Mesendoderm (in vitro differentiated cells): ENCODE data around the gene KIF1A.

ENCODE experiments used
- DNase-seq: peaks from one replicate; pipeline ENCODE4 v3.0.0; 2013
- H2AK5ac ChIP-seq: 2 replicates; pipeline ENCODE4 v1.6.1; 2013; ENCODE audit warnings: low read length, inconsistent platforms
- H2BK120ac ChIP-seq: 2 replicates; pipeline ENCODE4 v1.6.1; 2013; ENCODE audit warnings: low read depth, mild to moderate bottlenecking, low read length, moderate library complexity, mixed read lengths
- H2BK15ac ChIP-seq: replicated peaks from 2 replicates; pipeline ENCODE4 v1.6.1; 2013; ENCODE audit warnings: low read depth, mild to moderate bottlenecking, moderate library complexity
- H2BK5ac ChIP-seq: 2 replicates; pipeline ENCODE4 v1.6.1; 2013; ENCODE audit warnings: low read length, inconsistent platforms
- H3K18ac ChIP-seq: 2 replicates; pipeline ENCODE4 v1.6.1; 2013; ENCODE audit warnings: mild to moderate bottlenecking, low read length, mixed read lengths
- H3K23ac ChIP-seq: one replicate; pipeline ENCODE4 v1.6.1; 2013; ENCODE audit warnings: low read length
- H3K27ac ChIP-seq: 2 replicates; pipeline ENCODE4 v1.5.1; 2013; ENCODE audit warnings: low read depth, mild to moderate bottlenecking, inconsistent platforms, low read length, moderate library complexity
- H3K27me3 ChIP-seq: 2 replicates; pipeline ENCODE4 v1.6.1; 2013; ENCODE audit warnings: low read length, control low read depth, mild to moderate bottlenecking, inconsistent platforms; ENCODE audit not compliant: insufficient read depth, poor library complexity
- H3K36me3 ChIP-seq: 2 replicates; pipeline ENCODE4 v1.6.1; 2013; ENCODE audit warnings: low read length, inconsistent platforms; ENCODE audit not compliant: control insufficient read depth, insufficient read depth
- H3K4ac ChIP-seq: one replicate; pipeline ENCODE4 v1.6.1; 2013; ENCODE audit warnings: low read depth, mild to moderate bottlenecking, low read length, moderate library complexity
- H3K4me1 ChIP-seq: 2 replicates; pipeline ENCODE4 v1.6.1; 2013; ENCODE audit warnings: low read depth, low read length, inconsistent platforms; ENCODE audit not compliant: control insufficient read depth
- H3K4me2 ChIP-seq: 2 replicates; pipeline ENCODE4 v1.6.1; 2013; ENCODE audit warnings: low read length
- H3K4me3 ChIP-seq: 2 replicates; pipeline ENCODE4 v1.5.1; 2013; ENCODE audit warnings: mild to moderate bottlenecking, low read length
- H3K56ac ChIP-seq: one replicate; pipeline ENCODE4 v1.6.1; 2013; ENCODE audit warnings: low read length
- H3K79me1 ChIP-seq: 2 replicates; pipeline ENCODE4 v1.6.1; 2013; ENCODE audit warnings: low read length, inconsistent platforms
- H3K79me2 ChIP-seq: 2 replicates; pipeline ENCODE4 v1.6.1; 2013; ENCODE audit warnings: mild to moderate bottlenecking, low read length; ENCODE audit not compliant: control insufficient read depth, insufficient read depth
- H3K9ac ChIP-seq: 2 replicates; pipeline ENCODE4 v1.6.1; 2013; ENCODE audit warnings: low read length, inconsistent platforms
- H4K5ac ChIP-seq: one replicate; pipeline ENCODE4 v1.6.1; 2013; ENCODE audit warnings: low read length
- H4K8ac ChIP-seq: one replicate; pipeline ENCODE4 v1.6.1; 2013; ENCODE audit warnings: low read depth, mild to moderate bottlenecking, control low read depth, low read length, moderate library complexity
- WGBS: extraction: QIAGEN DNeasy Blood & Tissue Kit; methylation state at CpG from one replicate; pipeline ENCODE4 v1.1.7; 2013; ENCODE audit warnings: low lambda C conversion rate, missing lambda C conversion rate; ENCODE audit not compliant: insufficient coverage; ENCODE audit errors: extremely low coverage; 5-methylcytosine and 5-hydroxymethylcytosine counted together

KIF1A gene

GRCh38 chr2:240840435-240841060 lies 20.5 kb upstream of the KIF1A start:
- no peak overlapping the region for H2AK5ac ChIP-seq
- no peak overlapping the region for H3K56ac ChIP-seq
- no peaks in the 10 kb centered on the region for H3K27me3 ChIP-seq
- no peak overlapping the region for H3K4me2 ChIP-seq
- H4K5ac ChIP-seq = no peak overlapping the region
- H3K4me1 ChIP-seq = no peaks in the 10 kb centered on the region
- H3K23ac ChIP-seq = no peak overlapping the region
- no peak overlapping the region for H2BK15ac ChIP-seq
- no peak overlapping the region for H4K8ac ChIP-seq
- H3K79me2 ChIP-seq = no peaks in the 10 kb centered on the region
- no peak overlapping the region for H3K18ac ChIP-seq
- no peak overlapping the region for H3K27ac ChIP-seq
- DNase-seq = peak; percentile 86
- H3K79me1 ChIP-seq = no peaks in the 10 kb centered on the region
- no peaks in the 10 kb centered on the region for H3K36me3 ChIP-seq
- H2BK120ac ChIP-seq = no peak overlapping the region
- H3K4ac ChIP-seq = no peak overlapping the region
- no peak overlapping the region for H3K4me3 ChIP-seq
- no peak overlapping the region for H3K9ac ChIP-seq
- no peak overlapping the region for H2BK5ac ChIP-seq
- no CpG with 5 or more reads among the region's 9 CpGs for WGBS

GRCh38 chr2:240839152-240840143 lies 19.4 kb upstream of the KIF1A start:
- no peak overlapping the region for H3K4me3 ChIP-seq
- H4K8ac ChIP-seq = no peak overlapping the region
- no peaks in the 10 kb centered on the region for H3K79me2 ChIP-seq
- WGBS = no CpG with 5 or more reads among the region's 28 CpGs
- H3K4ac ChIP-seq = no peak overlapping the region
- no peak overlapping the region for H2AK5ac ChIP-seq
- no peak for DNase-seq
- no peak overlapping the region for H4K5ac ChIP-seq
- no peak overlapping the region for H3K18ac ChIP-seq
- H3K4me2 ChIP-seq = no peak overlapping the region
- no peak overlapping the region for H3K9ac ChIP-seq
- no peak overlapping the region for H3K23ac ChIP-seq
- H3K4me1 ChIP-seq = no peaks in the 10 kb centered on the region
- no peak overlapping the region for H2BK5ac ChIP-seq
- H3K56ac ChIP-seq = no peak overlapping the region
- no peak overlapping the region for H3K27ac ChIP-seq
- H2BK15ac ChIP-seq = no peak overlapping the region
- H3K36me3 ChIP-seq = no peaks in the 10 kb centered on the region
- H2BK120ac ChIP-seq = no peak overlapping the region
- H3K27me3 ChIP-seq = no peaks in the 10 kb centered on the region
- no peaks in the 10 kb centered on the region for H3K79me1 ChIP-seq

GRCh38 chr2:240837621-240838020 lies 17.6 kb upstream of the KIF1A start:
- H4K5ac ChIP-seq = no peak overlapping the region
- no peak overlapping the region for H3K23ac ChIP-seq
- H3K27ac ChIP-seq = no peak overlapping the region
- H2BK15ac ChIP-seq = no peak overlapping the region
- H4K8ac ChIP-seq = no peak overlapping the region
- H3K79me1 ChIP-seq = no peaks in the 10 kb centered on the region
- H3K36me3 ChIP-seq = no peaks in the 10 kb centered on the region
- no peak overlapping the region for H2BK5ac ChIP-seq
- H3K4me3 ChIP-seq = no peak overlapping the region
- no peak overlapping the region for H2AK5ac ChIP-seq
- no peaks in the 10 kb centered on the region for H3K4me1 ChIP-seq
- H3K4ac ChIP-seq = no peak overlapping the region
- H3K9ac ChIP-seq = no peak overlapping the region
- H3K79me2 ChIP-seq = no peaks in the 10 kb centered on the region
- no CpG with 5 or more reads among the region's 4 CpGs for WGBS
- H3K4me2 ChIP-seq = no peak overlapping the region
- H3K27me3 ChIP-seq = no peaks in the 10 kb centered on the region
- no peak overlapping the region for H2BK120ac ChIP-seq
- DNase-seq = no peak
- H3K56ac ChIP-seq = no peak overlapping the region
- H3K18ac ChIP-seq = no peak overlapping the region

- Histone ChIP-seq H3K18ac (no peak overlapping the region), H3K4me3 (no peak overlapping the region), H4K8ac (no peak overlapping the region), H3K79me2 (no peaks in the 10 kb centered on the region), H2BK15ac (no peak overlapping the region), H4K5ac (no peak overlapping the region), H3K27me3 (no peaks in the 10 kb centered on the region), H3K79me1 (no peaks in the 10 kb centered on the region), H3K23ac (no peak overlapping the region), H3K4me1 (no peaks in the 10 kb centered on the region), H3K56ac (no peak overlapping the region), H3K36me3 (no peaks in the 10 kb centered on the region), H2BK120ac (no peak overlapping the region), H2BK5ac (no peak overlapping the region), H3K9ac (no peak overlapping the region), H3K4me2 (no peak overlapping the region), H3K27ac (no peak overlapping the region), H3K4ac (no peak overlapping the region), H2AK5ac (no peak overlapping the region)
- WGBS = no CpG with 5 or more reads among the region's 17 CpGs
- no peak for DNase-seq
Measured at GRCh38 chr2:240836781-240837467, 16.9 kb upstream of the KIF1A start.

GRCh38 chr2:240835528-240835927 lies 15.5 kb upstream of the KIF1A start:
- H2BK120ac ChIP-seq = no peak overlapping the region
- H3K4me2 ChIP-seq = no peak overlapping the region
- WGBS = no CpG with 5 or more reads among the region's 9 CpGs
- H3K27me3 ChIP-seq = peaks cover 3% of the 10 kb centered on the region
- no peak overlapping the region for H3K27ac ChIP-seq
- H2BK15ac ChIP-seq = no peak overlapping the region
- H3K36me3 ChIP-seq = no peaks in the 10 kb centered on the region
- no peak overlapping the region for H3K23ac ChIP-seq
- H3K18ac ChIP-seq = no peak overlapping the region
- no peak overlapping the region for H2BK5ac ChIP-seq
- no peak overlapping the region for H3K56ac ChIP-seq
- H3K9ac ChIP-seq = no peak overlapping the region
- no peaks in the 10 kb centered on the region for H3K79me2 ChIP-seq
- no peaks in the 10 kb centered on the region for H3K79me1 ChIP-seq
- no peak overlapping the region for H4K5ac ChIP-seq
- H4K8ac ChIP-seq = no peak overlapping the region
- no peaks in the 10 kb centered on the region for H3K4me1 ChIP-seq
- no peak overlapping the region for H3K4me3 ChIP-seq
- no peak overlapping the region for H3K4ac ChIP-seq
- H2AK5ac ChIP-seq = no peak overlapping the region
- DNase-seq = no peak
